HEK293 (cell line): Measurements from ENCODE around the gene TXNDC2.

Experiments used
- CTCF ChIA-PET: fragments of 350-600 bp; formaldehyde crosslinking; extraction: SDS; loops from one replicate; lab custom pipeline; 2021; ENCODE audit warnings: antibody characterized with exemption; lab: Yijun Ruan, JAX
- POLR2A ChIA-PET: fragments of 300-600 bp; formaldehyde crosslinking; extraction: SDS; loops from one replicate; lab custom pipeline; 2020; ENCODE audit warnings: antibody characterized with exemption, inconsistent platforms; lab: Yijun Ruan, JAX
- H3K27ac ChIP-seq: fragments of 200-500 bp; sonication (Bioruptor generic); 2 replicates; pipeline ENCODE4 v1.5.1; 2014; ENCODE audit warnings: low read depth, low read length, control low read depth, inconsistent platforms; ENCODE audit errors: extremely low read depth
- H3K36me3 ChIP-seq, 2 experiments: fragments of 200-500 bp in 1 of 2; sonication (Bioruptor generic) in 1 of 2; 1 replicate in 1 of 2; 2 replicates in 1 of 2; pipeline ENCODE4 v1.5.1; 2014 to 2017; ENCODE audit warnings: inconsistent platforms in 2 of 2, low read length in 2 of 2; ENCODE audit not compliant: control insufficient read depth in 2 of 2, insufficient read depth in 1 of 2
- H3K4me1 ChIP-seq: fragments of 200-500 bp; sonication (Bioruptor generic); 2 replicates; pipeline ENCODE4 v1.5.1; 2014; ENCODE audit warnings: mild to moderate bottlenecking, low read length, inconsistent platforms; ENCODE audit not compliant: control insufficient read depth, insufficient read depth
- H3K4me3 ChIP-seq: 2 replicates; pipeline ENCODE4 v1.5.1; 2011; ENCODE audit warnings: low read depth, mild to moderate bottlenecking, control low read depth, low read length, moderate library complexity
- H3K9me3 ChIP-seq: fragments of 200-500 bp; sonication (Bioruptor generic); 2 replicates; pipeline ENCODE4 v1.5.1; 2014; ENCODE audit warnings: low read depth, low read length, inconsistent platforms; ENCODE audit not compliant: control insufficient read depth, insufficient read depth
- SCRT1 ChIP-seq: fragments of 450-650 bp; formaldehyde crosslinking; IDR thresholded peaks from 2 replicates; pipeline ENCODE4 v1.5.1; 2016; ENCODE audit warnings: missing biosample characterization, missing genetic modification characterization, borderline replicate concordance
- YY2 ChIP-seq: fragments of 450-650 bp; formaldehyde crosslinking; IDR thresholded peaks from 2 replicates; pipeline ENCODE4 v1.5.1; 2016; ENCODE audit warnings: missing biosample characterization, missing genetic modification characterization
- ZNF155 ChIP-seq: fragments of 450-650 bp; formaldehyde crosslinking; IDR thresholded peaks from 2 replicates; pipeline ENCODE4 v1.5.1; 2016; ENCODE audit warnings: missing biosample characterization, missing genetic modification characterization
- ZNF211 ChIP-seq: fragments of 450-650 bp; formaldehyde crosslinking; IDR thresholded peaks from 2 replicates; pipeline ENCODE4 v1.5.1; 2016; ENCODE audit warnings: low read depth, missing biosample characterization, missing genetic modification characterization
- ZNF24 ChIP-seq: fragments of 450-650 bp; formaldehyde crosslinking; IDR thresholded peaks from 2 replicates; pipeline ENCODE4 v1.5.1; 2016; ENCODE audit warnings: missing biosample characterization, missing genetic modification characterization
- ZNF354C ChIP-seq: fragments of 450-650 bp; formaldehyde crosslinking; IDR thresholded peaks from 2 replicates; pipeline ENCODE4 v1.5.1; 2016; ENCODE audit warnings: missing biosample characterization, missing genetic modification characterization, low read depth, borderline replicate concordance
- ZNF366 ChIP-seq: fragments of 450-650 bp; formaldehyde crosslinking; conservative IDR thresholded peaks from 2 replicates; pipeline ENCODE4 v1.5.1; 2016; ENCODE audit warnings: missing biosample characterization, missing genetic modification characterization
- ZNF394 ChIP-seq: fragments of 450-650 bp; formaldehyde crosslinking; IDR thresholded peaks from 2 replicates; pipeline ENCODE4 v1.5.1; 2016; ENCODE audit warnings: missing biosample characterization, missing genetic modification characterization, mild to moderate bottlenecking, moderate library complexity, borderline replicate concordance
- ZNF548 ChIP-seq: fragments of 450-650 bp; formaldehyde crosslinking; IDR thresholded peaks from 2 replicates; pipeline ENCODE4 v1.5.1; 2016; ENCODE audit warnings: missing biosample characterization, missing genetic modification characterization
- ZNF558 ChIP-seq: fragments of 450-650 bp; formaldehyde crosslinking; IDR thresholded peaks from 2 replicates; pipeline ENCODE4 v1.5.1; 2016; ENCODE audit warnings: missing biosample characterization, missing genetic modification characterization
- ZNF658 ChIP-seq: fragments of 450-650 bp; formaldehyde crosslinking; IDR thresholded peaks from 2 replicates; pipeline ENCODE4; 2016; ENCODE audit warnings: missing biosample characterization, missing genetic modification characterization
- ZNF670 ChIP-seq: fragments of 450-650 bp; formaldehyde crosslinking; IDR thresholded peaks from 2 replicates; pipeline ENCODE4 v1.5.1; 2016; ENCODE audit warnings: missing biosample characterization, missing genetic modification characterization, low read depth
- TF ChIP-seq, protein P1 (sequence below): fragments of 450-650 bp; formaldehyde crosslinking; IDR thresholded peaks from 2 replicates; pipeline ENCODE4 v1.5.1; 2016; ENCODE audit warnings: missing biosample characterization, missing genetic modification characterization
- TF ChIP-seq, protein P2 (sequence below): fragments of 450-650 bp; IDR thresholded peaks from 2 replicates; pipeline ENCODE4 v1.5.1; 2018; ENCODE audit warnings: missing biosample characterization, missing genetic modification characterization
- TF ChIP-seq, protein P3 (sequence below): fragments of 450-650 bp; formaldehyde crosslinking; IDR thresholded peaks from 2 replicates; pipeline ENCODE4 v1.5.0; 2017; ENCODE audit warnings: missing biosample characterization, missing genetic modification characterization, borderline replicate concordance
- TF ChIP-seq, protein P4 (sequence below): fragments of 450-650 bp; formaldehyde crosslinking; IDR thresholded peaks from 2 replicates; pipeline ENCODE4 v1.5.1; 2016; ENCODE audit warnings: missing biosample characterization, missing genetic modification characterization

TXNDC2 gene

DNA sequence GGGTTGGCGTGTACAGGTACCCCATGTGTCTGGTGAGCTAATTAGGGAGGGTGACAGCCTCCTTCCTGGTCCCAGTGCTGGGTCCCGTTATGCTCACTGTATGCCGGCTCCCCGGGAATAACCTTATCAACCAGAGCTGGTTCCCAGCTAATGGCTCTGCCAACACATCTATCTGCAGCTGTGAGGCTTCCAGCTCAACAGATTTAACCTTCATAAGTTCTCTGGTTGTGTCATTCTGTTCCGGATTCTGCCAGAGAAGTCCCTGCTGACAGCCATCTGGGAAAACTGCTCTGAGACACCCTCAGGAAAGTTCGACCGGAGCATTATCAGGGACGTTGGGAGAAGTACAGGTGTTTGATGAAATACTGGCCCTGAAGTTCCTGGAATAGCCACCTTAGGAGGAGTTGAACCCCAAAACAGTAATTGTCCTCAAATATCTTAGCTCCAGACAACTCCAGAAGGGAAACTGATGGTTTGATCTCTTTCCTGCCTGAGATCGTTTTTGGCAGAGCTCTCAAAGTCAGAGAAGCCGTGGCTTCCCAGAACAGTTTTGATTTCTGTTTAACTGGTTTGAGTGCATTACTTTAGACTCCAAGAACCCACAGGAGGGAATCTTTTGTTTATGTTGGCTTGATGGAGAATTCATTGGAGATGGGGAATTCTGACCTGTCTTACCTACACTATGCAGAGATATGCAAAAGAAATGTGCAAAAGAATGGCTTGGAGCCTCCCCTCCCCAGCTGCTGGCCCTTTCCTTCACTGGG is 39.4 kb upstream of the TXNDC2 start (continued):
- TF ChIP-seq, protein P1, sequence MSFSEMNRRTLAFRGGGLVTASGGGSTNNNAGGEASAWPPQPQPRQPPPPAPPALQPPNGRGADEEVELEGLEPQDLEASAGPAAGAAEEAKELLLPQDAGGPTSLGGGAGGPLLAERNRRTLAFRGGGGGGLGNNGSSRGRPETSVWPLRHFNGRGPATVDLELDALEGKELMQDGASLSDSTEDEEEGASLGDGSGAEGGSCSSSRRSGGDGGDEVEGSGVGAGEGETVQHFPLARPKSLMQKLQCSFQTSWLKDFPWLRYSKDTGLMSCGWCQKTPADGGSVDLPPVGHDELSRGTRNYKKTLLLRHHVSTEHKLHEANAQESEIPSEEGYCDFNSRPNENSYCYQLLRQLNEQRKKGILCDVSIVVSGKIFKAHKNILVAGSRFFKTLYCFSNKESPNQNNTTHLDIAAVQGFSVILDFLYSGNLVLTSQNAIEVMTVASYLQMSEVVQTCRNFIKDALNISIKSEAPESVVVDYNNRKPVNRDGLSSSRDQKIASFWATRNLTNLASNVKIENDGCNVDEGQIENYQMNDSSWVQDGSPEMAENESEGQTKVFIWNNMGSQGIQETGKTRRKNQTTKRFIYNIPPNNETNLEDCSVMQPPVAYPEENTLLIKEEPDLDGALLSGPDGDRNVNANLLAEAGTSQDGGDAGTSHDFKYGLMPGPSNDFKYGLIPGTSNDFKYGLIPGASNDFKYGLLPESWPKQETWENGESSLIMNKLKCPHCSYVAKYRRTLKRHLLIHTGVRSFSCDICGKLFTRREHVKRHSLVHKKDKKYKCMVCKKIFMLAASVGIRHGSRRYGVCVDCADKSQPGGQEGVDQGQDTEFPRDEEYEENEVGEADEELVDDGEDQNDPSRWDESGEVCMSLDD (tag by site-specific recombination): no peak
- TF ChIP-seq ZNF670 (tag by site-specific recombination): no peak
- no peak for TF ChIP-seq ZNF658 (tag by site-specific recombination)
- TF ChIP-seq ZNF394 (tag by site-specific recombination): no peak

DNA sequence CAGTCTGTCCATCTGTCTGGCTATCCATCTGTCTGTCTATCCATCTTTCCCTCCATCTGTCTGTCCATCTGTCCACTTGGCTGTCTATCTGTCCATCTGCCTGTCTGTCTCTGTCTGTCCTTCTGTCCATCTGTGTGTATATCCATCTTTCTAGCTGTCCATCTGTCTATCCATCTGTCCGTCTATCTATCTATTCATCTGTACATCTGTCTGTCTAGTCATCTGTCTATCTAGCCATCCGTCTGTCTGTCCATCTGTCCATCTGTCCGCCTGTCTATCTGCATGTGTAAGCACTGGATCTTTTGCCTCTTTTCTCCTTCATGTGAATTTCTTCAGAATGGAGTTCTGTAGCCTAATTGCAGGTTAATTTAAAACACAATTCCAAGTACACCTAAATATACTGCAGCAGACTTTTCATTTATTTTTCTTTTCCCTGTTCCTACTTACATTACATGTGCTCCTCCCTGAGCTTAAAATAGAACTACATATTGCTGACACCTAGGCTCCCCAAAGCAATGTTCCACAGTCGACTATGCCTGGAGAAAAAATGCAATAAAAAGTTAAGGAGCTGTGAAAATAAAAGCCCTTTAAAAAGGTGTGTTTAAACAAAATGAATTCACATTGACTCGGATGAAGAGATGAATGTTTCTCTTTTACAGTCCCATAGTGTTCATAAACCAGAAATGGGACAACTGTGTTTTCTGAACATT is 37.4 kb upstream of the TXNDC2 start:
- TF ChIP-seq ZNF366 (tag by site-specific recombination) (peak; percentile 71), ZNF670 (tag by site-specific recombination) (no peak)
- H3K4me1 ChIP-seq: 0 out of 2 replicates have a peak, but pooled peaks cover 4% of the 10 kb centered on the region
- no peaks in the 10 kb centered on the region for H3K9me3 ChIP-seq
- no peak overlapping the region for H3K4me3 ChIP-seq
- H3K36me3 ChIP-seq: peaks cover 0 to 31% of the 10 kb centered on the region in 2 experiments; a peak in 1 of 3 replicates
- CTCF ChIA-PET: interaction anchor here (0.6 to 0.8 kb wide), 3 partner anchors 21 to 273 kb away, joined by 3 read pairs; no protein-coding TSS in a partner anchor
- POLR2A ChIA-PET: interaction anchor here (0.6 kb wide), 1 partner anchor 108 kb away, joined by 3 read pairs; no protein-coding TSS in a partner anchor
- H3K27ac ChIP-seq: no peak overlapping the region

DNA sequence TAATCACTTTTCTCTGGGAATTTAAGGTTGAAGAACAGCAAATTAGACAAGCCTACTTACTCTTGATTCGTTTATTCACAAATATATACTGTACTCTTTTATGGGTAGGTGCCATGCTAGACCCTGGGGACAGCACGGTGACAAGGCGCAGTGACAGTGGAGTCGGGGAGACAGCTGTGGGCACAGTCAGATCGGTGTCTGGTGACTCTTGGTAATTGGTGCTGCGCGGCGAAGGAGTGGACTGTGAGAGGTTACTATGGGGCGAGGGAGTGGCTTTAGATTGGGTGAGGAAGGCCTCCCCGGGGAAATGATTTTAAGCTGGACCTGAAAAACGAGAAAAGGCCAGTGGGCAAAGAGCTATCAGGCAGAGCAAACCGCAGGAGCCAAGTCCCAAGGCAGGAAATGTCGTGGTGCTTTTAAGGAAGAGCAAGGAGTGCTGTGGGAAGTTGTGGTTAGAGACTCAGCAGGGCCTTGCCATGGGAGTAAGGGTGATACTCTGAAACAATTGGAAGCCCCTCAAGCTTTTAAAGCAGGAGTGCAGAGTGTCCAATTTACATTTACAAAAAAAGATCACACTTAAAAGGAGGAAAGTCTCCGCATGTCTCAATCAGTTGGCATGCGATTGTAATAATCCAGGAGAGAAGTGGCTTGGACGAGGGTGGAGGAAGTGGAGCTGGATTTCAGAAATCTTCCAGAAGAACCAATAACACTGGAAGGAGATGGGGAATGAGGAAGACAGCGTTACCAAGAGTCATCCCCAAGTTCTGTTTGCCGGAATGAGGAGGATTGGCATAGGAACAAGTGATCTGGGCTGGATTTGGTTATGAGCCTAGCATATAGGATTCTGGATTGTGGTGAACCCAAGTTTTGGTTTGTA is 36.1 kb upstream of the TXNDC2 start:
- peaks cover 0 to 31% of the 10 kb centered on the region in 2 experiments; a peak in 1 of 3 replicates for H3K36me3 ChIP-seq
- no peaks in the 10 kb centered on the region for H3K9me3 ChIP-seq
- no peak for TF ChIP-seq ZNF155 (tag by site-specific recombination)
- TF ChIP-seq YY2: no peak
- TF ChIP-seq ZNF548 (tag by site-specific recombination): no peak
- no peak for TF ChIP-seq ZNF354C (tag by site-specific recombination)
- no peak for TF ChIP-seq SCRT1 (tag by site-specific recombination)
- TF ChIP-seq, protein P2, sequence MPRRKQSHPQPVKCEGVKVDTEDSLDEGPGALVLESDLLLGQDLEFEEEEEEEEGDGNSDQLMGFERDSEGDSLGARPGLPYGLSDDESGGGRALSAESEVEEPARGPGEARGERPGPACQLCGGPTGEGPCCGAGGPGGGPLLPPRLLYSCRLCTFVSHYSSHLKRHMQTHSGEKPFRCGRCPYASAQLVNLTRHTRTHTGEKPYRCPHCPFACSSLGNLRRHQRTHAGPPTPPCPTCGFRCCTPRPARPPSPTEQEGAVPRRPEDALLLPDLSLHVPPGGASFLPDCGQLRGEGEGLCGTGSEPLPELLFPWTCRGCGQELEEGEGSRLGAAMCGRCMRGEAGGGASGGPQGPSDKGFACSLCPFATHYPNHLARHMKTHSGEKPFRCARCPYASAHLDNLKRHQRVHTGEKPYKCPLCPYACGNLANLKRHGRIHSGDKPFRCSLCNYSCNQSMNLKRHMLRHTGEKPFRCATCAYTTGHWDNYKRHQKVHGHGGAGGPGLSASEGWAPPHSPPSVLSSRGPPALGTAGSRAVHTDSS (tag by site-specific recombination): no peak
- TF ChIP-seq ZNF211 (tag by site-specific recombination): no peak
- no peak for TF ChIP-seq ZNF558
- TF ChIP-seq, protein P3, sequence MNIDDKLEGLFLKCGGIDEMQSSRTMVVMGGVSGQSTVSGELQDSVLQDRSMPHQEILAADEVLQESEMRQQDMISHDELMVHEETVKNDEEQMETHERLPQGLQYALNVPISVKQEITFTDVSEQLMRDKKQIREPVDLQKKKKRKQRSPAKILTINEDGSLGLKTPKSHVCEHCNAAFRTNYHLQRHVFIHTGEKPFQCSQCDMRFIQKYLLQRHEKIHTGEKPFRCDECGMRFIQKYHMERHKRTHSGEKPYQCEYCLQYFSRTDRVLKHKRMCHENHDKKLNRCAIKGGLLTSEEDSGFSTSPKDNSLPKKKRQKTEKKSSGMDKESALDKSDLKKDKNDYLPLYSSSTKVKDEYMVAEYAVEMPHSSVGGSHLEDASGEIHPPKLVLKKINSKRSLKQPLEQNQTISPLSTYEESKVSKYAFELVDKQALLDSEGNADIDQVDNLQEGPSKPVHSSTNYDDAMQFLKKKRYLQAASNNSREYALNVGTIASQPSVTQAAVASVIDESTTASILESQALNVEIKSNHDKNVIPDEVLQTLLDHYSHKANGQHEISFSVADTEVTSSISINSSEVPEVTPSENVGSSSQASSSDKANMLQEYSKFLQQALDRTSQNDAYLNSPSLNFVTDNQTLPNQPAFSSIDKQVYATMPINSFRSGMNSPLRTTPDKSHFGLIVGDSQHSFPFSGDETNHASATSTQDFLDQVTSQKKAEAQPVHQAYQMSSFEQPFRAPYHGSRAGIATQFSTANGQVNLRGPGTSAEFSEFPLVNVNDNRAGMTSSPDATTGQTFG (tag by site-specific recombination): no peak
- TF ChIP-seq ZNF24: no peak
- TF ChIP-seq, protein P4, sequence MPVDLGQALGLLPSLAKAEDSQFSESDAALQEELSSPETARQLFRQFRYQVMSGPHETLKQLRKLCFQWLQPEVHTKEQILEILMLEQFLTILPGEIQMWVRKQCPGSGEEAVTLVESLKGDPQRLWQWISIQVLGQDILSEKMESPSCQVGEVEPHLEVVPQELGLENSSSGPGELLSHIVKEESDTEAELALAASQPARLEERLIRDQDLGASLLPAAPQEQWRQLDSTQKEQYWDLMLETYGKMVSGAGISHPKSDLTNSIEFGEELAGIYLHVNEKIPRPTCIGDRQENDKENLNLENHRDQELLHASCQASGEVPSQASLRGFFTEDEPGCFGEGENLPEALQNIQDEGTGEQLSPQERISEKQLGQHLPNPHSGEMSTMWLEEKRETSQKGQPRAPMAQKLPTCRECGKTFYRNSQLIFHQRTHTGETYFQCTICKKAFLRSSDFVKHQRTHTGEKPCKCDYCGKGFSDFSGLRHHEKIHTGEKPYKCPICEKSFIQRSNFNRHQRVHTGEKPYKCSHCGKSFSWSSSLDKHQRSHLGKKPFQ (tag by site-specific recombination): no peak
- no peak overlapping the region for H3K4me3 ChIP-seq
- CTCF ChIA-PET: no interaction called here
- 0 out of 2 replicates have a peak, but pooled peaks cover 4% of the 10 kb centered on the region for H3K4me1 ChIP-seq
- POLR2A ChIA-PET: no interaction called here
- no peak overlapping the region for H3K27ac ChIP-seq
